ENCODE measurements around the gene HTRA3.

HTRA3 gene

DNA sequence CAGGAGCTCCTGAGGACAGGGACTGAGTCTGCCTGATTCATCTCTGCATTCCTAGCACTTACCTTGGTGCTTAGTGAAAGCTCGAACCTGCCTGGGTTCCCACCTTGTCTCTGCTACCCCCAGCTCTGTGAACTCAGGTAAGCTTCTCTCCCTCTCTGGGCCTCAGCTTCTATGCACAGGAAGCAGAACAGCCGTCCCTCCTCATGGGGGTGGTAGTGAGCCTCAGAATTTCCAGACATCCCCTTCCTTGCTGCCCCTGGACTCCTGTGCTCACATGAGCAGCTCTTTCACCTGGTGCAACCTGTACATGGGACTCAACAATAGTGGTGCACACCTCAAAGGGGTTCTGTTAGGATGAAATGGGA, 50.8 kb downstream of the HTRA3 start:
- Histone ChIP-seq H3K4me1 (ENCODE audit: control insufficient read depth, low read depth, low read length) (no peaks in the 10 kb centered on the region), H4K8ac (ENCODE audit: low read depth, low read length) (no peak overlapping the region), H3K18ac (ENCODE audit: low read length) (no peak overlapping the region), H3K4ac (ENCODE audit: low read depth, low read length) (no peak overlapping the region), H3K79me1 (ENCODE audit: low read length) (no peaks in the 10 kb centered on the region), H3K27ac (ENCODE audit: low read depth, low read length) (no peak overlapping the region), H3K23ac (ENCODE audit: low read length) (no peak overlapping the region), H3K36me3 (ENCODE audit: control insufficient read depth, insufficient read depth, low read length) (no peaks in the 10 kb centered on the region), H4K5ac (ENCODE audit: low read length) (no peak overlapping the region), H2BK120ac (ENCODE audit: low read depth, low read length) (no peak overlapping the region), H2BK15ac (replicated peaks; ENCODE audit: low read depth) (no peak overlapping the region), H3K4me2 (ENCODE audit: low read length) (no peak overlapping the region), H2BK5ac (ENCODE audit: low read length) (no peak overlapping the region), H3K79me2 (ENCODE audit: control insufficient read depth, insufficient read depth, low read length) (no peaks in the 10 kb centered on the region), H3K56ac (ENCODE audit: low read length) (no peak overlapping the region), H2AK5ac (ENCODE audit: low read length) (no peak overlapping the region), H3K4me3 (ENCODE audit: low read length) (no peak overlapping the region), H3K27me3 (ENCODE audit: insufficient read depth, low read length, poor library complexity) (no peaks in the 10 kb centered on the region), H3K9ac (ENCODE audit: low read length) (no peak overlapping the region)
- no CpG with 5 or more reads among the region's 2 CpGs for WGBS (ENCODE audit: extremely low coverage, insufficient coverage, low lambda C conversion rate)
- peak; percentile 63 for DNase-seq

DNA sequence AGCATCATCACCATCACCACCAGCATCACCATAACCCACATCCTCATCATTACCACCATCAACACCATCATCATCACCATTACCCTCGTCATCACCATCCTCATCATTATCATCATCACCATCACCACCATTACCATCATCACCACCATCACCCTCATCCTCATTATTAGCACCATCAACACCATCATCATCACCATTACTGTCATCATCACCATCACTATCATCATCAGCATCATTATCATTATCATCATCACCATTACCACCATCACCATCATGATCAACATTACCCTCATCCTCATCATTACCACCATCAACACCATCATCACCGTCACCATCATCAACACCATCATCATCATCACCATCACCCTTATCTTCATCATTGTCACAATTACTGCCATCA, 51.7 kb downstream of the HTRA3 start:
- Histone ChIP-seq H3K36me3 (ENCODE audit: control insufficient read depth, insufficient read depth, low read length) (no peaks in the 10 kb centered on the region), H3K27me3 (ENCODE audit: insufficient read depth, low read length, poor library complexity) (no peaks in the 10 kb centered on the region), H4K8ac (ENCODE audit: low read depth, low read length) (no peak overlapping the region), H2BK120ac (ENCODE audit: low read depth, low read length) (no peak overlapping the region), H3K79me1 (ENCODE audit: low read length) (no peaks in the 10 kb centered on the region), H3K9ac (ENCODE audit: low read length) (no peak overlapping the region), H3K4me1 (ENCODE audit: control insufficient read depth, low read depth, low read length) (no peaks in the 10 kb centered on the region), H3K79me2 (ENCODE audit: control insufficient read depth, insufficient read depth, low read length) (no peaks in the 10 kb centered on the region), H2AK5ac (ENCODE audit: low read length) (no peak overlapping the region), H2BK15ac (replicated peaks; ENCODE audit: low read depth) (no peak overlapping the region), H3K4me3 (ENCODE audit: low read length) (no peak overlapping the region), H3K56ac (ENCODE audit: low read length) (no peak overlapping the region), H4K5ac (ENCODE audit: low read length) (no peak overlapping the region), H3K4ac (ENCODE audit: low read depth, low read length) (no peak overlapping the region), H2BK5ac (ENCODE audit: low read length) (no peak overlapping the region), H3K18ac (ENCODE audit: low read length) (no peak overlapping the region), H3K4me2 (ENCODE audit: low read length) (no peak overlapping the region), H3K27ac (ENCODE audit: low read depth, low read length) (no peak overlapping the region), H3K23ac (ENCODE audit: low read length) (no peak overlapping the region)
- WGBS (ENCODE audit: extremely low coverage, insufficient coverage, low lambda C conversion rate) = 100% methylated on average over 2 of the region's 2 CpGs
- DNase-seq = no peak

GRCh38 chr4:8321771-8322170, 52.2 kb downstream of the HTRA3 start:
- Histone ChIP-seq H2BK120ac (ENCODE audit: low read depth, low read length) (no peak overlapping the region), H3K27me3 (ENCODE audit: insufficient read depth, low read length, poor library complexity) (no peaks in the 10 kb centered on the region), H3K36me3 (ENCODE audit: control insufficient read depth, insufficient read depth, low read length) (no peaks in the 10 kb centered on the region), H2BK5ac (ENCODE audit: low read length) (no peak overlapping the region), H3K4me2 (ENCODE audit: low read length) (no peak overlapping the region), H4K5ac (ENCODE audit: low read length) (no peak overlapping the region), H4K8ac (ENCODE audit: low read depth, low read length) (no peak overlapping the region), H3K79me2 (ENCODE audit: control insufficient read depth, insufficient read depth, low read length) (no peaks in the 10 kb centered on the region), H3K4me3 (ENCODE audit: low read length) (no peak overlapping the region), H3K4ac (ENCODE audit: low read depth, low read length) (no peak overlapping the region), H2AK5ac (ENCODE audit: low read length) (no peak overlapping the region), H3K9ac (ENCODE audit: low read length) (no peak overlapping the region), H3K79me1 (ENCODE audit: low read length) (no peaks in the 10 kb centered on the region), H2BK15ac (replicated peaks; ENCODE audit: low read depth) (no peak overlapping the region), H3K18ac (ENCODE audit: low read length) (no peak overlapping the region), H3K56ac (ENCODE audit: low read length) (no peak overlapping the region), H3K27ac (ENCODE audit: low read depth, low read length) (no peak overlapping the region), H3K4me1 (ENCODE audit: control insufficient read depth, low read depth, low read length) (no peaks in the 10 kb centered on the region), H3K23ac (ENCODE audit: low read length) (no peak overlapping the region)
- no peak for DNase-seq
- no CpG with 5 or more reads among the region's 5 CpGs for WGBS (ENCODE audit: extremely low coverage, insufficient coverage, low lambda C conversion rate)

DNA sequence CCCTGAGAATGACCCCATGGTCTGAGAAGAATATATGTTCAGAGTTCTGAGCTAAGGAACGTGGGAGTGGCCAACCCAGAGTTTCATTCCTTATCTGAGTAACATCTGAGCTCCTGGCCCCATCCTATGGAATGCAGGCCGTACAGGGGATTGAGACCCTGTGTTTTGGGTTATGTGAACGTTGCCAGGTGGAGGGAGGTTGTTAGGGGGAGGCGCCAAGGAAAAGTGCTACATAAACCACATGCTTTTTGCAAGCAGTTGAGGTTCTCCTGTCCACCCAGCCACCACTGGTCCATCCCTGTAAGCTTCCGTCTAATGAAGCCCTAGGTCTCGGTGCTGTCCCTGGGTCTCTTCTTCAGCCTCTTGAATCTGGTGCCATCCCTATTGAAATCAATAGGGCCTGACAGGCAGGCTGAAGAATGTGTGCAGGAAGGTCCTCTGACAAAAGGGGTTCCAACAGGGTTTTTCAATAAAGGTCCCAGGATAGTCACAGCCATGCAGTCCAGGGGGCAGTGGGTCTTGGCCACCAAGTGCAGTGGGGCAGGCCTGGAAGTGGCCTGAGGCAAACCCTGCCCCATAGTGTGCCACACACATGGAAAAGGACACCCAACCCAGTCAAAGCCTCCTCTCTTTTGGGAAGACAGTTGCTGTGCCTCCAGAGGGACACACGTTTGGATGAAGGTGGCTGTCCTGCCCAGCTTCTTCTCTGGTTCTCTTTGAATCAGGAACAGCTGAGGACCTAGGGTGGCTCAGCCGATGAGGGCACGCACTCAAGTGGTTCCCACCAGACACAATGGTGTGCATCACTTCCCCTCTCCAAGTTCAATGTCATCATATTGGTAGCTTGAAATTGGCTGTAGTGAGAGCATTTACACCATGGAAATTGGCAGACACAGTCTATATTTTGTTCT, 53.5 kb downstream of the HTRA3 start:
- Histone ChIP-seq H3K79me1 (ENCODE audit: low read length) (no peaks in the 10 kb centered on the region), H4K5ac (ENCODE audit: low read length) (no peak overlapping the region), H2BK15ac (replicated peaks; ENCODE audit: low read depth) (no peak overlapping the region), H3K4me3 (ENCODE audit: low read length) (no peak overlapping the region), H2BK120ac (ENCODE audit: low read depth, low read length) (no peak overlapping the region), H3K56ac (ENCODE audit: low read length) (no peak overlapping the region), H3K4me2 (ENCODE audit: low read length) (no peak overlapping the region), H3K4ac (ENCODE audit: low read depth, low read length) (no peak overlapping the region), H3K27ac (ENCODE audit: low read depth, low read length) (no peak overlapping the region), H3K36me3 (ENCODE audit: control insufficient read depth, insufficient read depth, low read length) (no peaks in the 10 kb centered on the region), H3K27me3 (ENCODE audit: insufficient read depth, low read length, poor library complexity) (no peaks in the 10 kb centered on the region), H3K79me2 (ENCODE audit: control insufficient read depth, insufficient read depth, low read length) (no peaks in the 10 kb centered on the region), H2AK5ac (ENCODE audit: low read length) (no peak overlapping the region), H3K18ac (ENCODE audit: low read length) (no peak overlapping the region), H2BK5ac (ENCODE audit: low read length) (no peak overlapping the region), H4K8ac (ENCODE audit: low read depth, low read length) (no peak overlapping the region), H3K23ac (ENCODE audit: low read length) (no peak overlapping the region), H3K9ac (ENCODE audit: low read length) (no peak overlapping the region), H3K4me1 (ENCODE audit: control insufficient read depth, low read depth, low read length) (no peaks in the 10 kb centered on the region)
- no CpG with 5 or more reads among the region's 9 CpGs for WGBS (ENCODE audit: extremely low coverage, insufficient coverage, low lambda C conversion rate)
- DNase-seq = peak; percentile 51

DNA sequence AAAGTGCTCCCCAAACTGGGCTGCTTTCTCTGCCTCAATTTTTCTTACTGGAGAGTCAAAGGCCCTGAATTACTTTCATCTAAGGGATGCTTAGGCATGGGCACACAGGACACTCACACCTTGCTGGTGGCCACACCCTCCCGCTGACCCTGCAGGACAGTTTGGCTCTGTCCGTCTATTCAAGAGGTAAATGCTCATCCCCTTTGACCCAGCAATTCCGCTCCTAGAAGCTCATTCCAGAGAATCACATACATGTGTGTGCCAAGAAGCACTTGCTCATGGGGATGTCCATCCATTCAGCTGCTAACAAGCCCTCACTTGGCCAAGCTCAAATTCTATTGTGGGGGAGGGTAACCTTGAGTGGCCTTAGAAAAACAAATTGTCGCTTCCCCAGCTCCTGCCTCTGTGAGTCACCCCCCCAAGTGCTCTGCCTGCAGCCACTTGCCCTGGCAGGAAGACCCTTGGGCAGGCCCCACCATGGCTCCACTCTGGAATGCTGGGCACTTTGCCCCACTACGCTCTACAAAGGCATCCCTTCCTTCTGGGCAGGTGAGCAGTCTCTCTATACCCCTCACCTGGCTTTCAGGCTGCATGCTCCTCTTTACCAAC, 54.5 kb downstream of the HTRA3 start:
- Histone ChIP-seq H3K27me3 (ENCODE audit: insufficient read depth, low read length, poor library complexity) (no peaks in the 10 kb centered on the region), H3K56ac (ENCODE audit: low read length) (no peak overlapping the region), H3K36me3 (ENCODE audit: control insufficient read depth, insufficient read depth, low read length) (no peaks in the 10 kb centered on the region), H2BK15ac (replicated peaks; ENCODE audit: low read depth) (no peak overlapping the region), H3K4me3 (ENCODE audit: low read length) (no peak overlapping the region), H4K5ac (ENCODE audit: low read length) (no peak overlapping the region), H3K4ac (ENCODE audit: low read depth, low read length) (no peak overlapping the region), H4K8ac (ENCODE audit: low read depth, low read length) (no peak overlapping the region), H3K9ac (ENCODE audit: low read length) (no peak overlapping the region), H3K18ac (ENCODE audit: low read length) (no peak overlapping the region), H3K79me1 (ENCODE audit: low read length) (no peaks in the 10 kb centered on the region), H3K27ac (ENCODE audit: low read depth, low read length) (no peak overlapping the region), H2BK5ac (ENCODE audit: low read length) (no peak overlapping the region), H3K79me2 (ENCODE audit: control insufficient read depth, insufficient read depth, low read length) (no peaks in the 10 kb centered on the region), H3K4me2 (ENCODE audit: low read length) (no peak overlapping the region), H3K23ac (ENCODE audit: low read length) (no peak overlapping the region), H2AK5ac (ENCODE audit: low read length) (no peak overlapping the region), H3K4me1 (ENCODE audit: control insufficient read depth, low read depth, low read length) (no peaks in the 10 kb centered on the region), H2BK120ac (ENCODE audit: low read depth, low read length) (no peak overlapping the region)
- no CpG with 5 or more reads among the region's 5 CpGs for WGBS (ENCODE audit: extremely low coverage, insufficient coverage, low lambda C conversion rate)
- no peak for DNase-seq

All from mesendoderm (in vitro differentiated cells).